Epithelial cell of esophagus (primary cell): Measurements from ENCODE around the gene CEACAM18.
A peak's percentile ranks its signal among the peaks of the same experiment; 100 is the strongest.

Experiments used
- DNase-seq: peaks from one replicate; pipeline ENCODE4 v3.0.0; 2010; ENCODE audit warnings: low read depth
- H3K4me3 ChIP-seq: 2 replicates; pipeline ENCODE4 v1.5.1; 2011; ENCODE audit warnings: mild to moderate bottlenecking, low read length, control low read depth
- TF ChIP-seq, protein P1 (sequence below): IDR thresholded peaks from 2 replicates; pipeline ENCODE4 v1.5.1; 2011; ENCODE audit warnings: low read depth, mild to moderate bottlenecking, low read length, control low read depth, inconsistent platforms; ENCODE audit not compliant: insufficient read depth; ENCODE audit errors: missing control alignments

CEACAM18 gene

DNA sequence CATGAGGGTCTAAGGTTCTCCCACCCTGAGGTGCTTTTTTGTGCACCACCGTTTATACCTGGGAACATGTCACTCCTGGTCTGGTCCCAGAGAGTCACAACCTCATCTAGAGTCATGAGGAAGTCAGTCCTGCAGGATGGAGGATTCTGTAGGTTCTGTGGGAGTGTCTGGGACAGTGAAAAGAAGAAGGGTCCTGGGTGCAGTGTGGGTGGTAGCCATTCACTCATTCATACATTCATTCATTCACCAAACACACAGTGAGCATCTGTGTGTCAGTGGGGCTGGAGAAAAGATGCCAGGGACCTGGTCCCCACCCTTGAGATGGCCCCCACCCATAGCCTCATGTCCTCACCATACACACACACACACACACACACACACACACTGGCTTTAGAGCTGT, 8.7 kb upstream of the CEACAM18 start:
- DNase-seq = no peak
- H3K4me3 ChIP-seq = no peak overlapping the region
- TF ChIP-seq, protein P1, sequence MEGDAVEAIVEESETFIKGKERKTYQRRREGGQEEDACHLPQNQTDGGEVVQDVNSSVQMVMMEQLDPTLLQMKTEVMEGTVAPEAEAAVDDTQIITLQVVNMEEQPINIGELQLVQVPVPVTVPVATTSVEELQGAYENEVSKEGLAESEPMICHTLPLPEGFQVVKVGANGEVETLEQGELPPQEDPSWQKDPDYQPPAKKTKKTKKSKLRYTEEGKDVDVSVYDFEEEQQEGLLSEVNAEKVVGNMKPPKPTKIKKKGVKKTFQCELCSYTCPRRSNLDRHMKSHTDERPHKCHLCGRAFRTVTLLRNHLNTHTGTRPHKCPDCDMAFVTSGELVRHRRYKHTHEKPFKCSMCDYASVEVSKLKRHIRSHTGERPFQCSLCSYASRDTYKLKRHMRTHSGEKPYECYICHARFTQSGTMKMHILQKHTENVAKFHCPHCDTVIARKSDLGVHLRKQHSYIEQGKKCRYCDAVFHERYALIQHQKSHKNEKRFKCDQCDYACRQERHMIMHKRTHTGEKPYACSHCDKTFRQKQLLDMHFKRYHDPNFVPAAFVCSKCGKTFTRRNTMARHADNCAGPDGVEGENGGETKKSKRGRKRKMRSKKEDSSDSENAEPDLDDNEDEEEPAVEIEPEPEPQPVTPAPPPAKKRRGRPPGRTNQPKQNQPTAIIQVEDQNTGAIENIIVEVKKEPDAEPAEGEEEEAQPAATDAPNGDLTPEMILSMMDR = no peak

GRCh38 chr19:51470966-51471365, 7.4 kb upstream of the CEACAM18 start:
- TF ChIP-seq, protein P1 = no peak
- DNase-seq = peak; percentile 10
- H3K4me3 ChIP-seq = no peak overlapping the region

- H3K4me3 ChIP-seq = no peak overlapping the region
- TF ChIP-seq, protein P1 = no peak
- DNase-seq = no peak
Measured at GRCh38 chr19:51471527-51471926, 6.8 kb upstream of the CEACAM18 start.

DNA sequence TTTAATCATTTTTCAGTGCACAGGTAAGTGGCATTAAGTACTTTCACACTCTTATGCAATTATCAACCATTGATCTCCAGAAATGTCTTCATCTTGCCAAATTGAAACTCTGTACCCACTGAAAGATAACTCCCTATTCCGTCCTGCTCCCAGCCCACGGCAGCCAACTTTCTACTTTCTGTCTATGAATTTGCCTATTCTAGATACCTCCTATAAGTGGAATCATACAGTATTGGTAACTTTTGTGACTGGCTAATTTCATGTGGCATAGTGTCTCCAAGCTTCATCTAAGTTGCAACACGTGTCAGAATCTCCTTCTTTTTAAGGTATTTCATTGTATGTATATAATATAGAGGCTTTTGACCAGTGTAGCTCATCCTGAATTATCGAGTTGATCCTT, 5.7 kb upstream of the CEACAM18 start:
- no peak for DNase-seq
- TF ChIP-seq, protein P1 = no peak
- no peak overlapping the region for H3K4me3 ChIP-seq

DNA sequence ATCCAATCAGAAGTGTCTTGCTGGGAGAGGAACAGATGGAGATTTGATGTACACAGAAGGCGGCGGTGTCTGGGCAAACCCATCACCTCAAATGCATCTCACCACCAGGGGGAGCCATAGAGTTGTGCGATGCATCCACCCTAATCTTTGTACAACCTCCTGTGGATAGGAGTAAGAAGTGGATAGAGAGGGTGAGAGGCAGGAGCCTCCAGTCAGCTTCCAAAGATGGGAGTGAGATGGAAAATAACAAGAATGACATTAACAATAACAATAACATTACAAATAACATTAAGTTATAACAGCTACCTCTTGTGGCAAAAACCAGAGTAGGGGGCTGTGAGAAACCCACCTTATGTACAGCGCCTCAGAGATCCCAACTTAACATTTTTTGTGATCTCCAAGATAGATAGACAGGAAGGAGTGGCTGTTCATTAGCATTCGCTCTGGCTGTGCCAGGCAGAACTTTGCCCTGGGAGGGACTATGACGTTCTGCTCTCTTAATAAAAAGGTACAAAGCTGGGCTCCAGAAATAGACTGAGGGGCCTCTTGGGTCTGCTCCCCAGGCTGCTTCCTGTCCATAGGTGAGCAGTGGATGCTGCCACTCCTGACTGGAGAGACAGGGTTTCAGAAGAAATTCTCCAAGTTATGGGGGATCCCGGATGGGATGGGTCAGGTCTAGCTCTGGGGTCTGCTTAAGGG, 5.2 kb upstream of the CEACAM18 start:
- peak; percentile 69 for DNase-seq
- TF ChIP-seq, protein P1 = peak; percentile 77
- H3K4me3 ChIP-seq = no peak overlapping the region

GRCh38 chr19:51476164-51476563, 2.2 kb upstream of the CEACAM18 start:
- TF ChIP-seq, protein P1 = no peak
- no peak overlapping the region for H3K4me3 ChIP-seq
- no peak for DNase-seq

- TF ChIP-seq, protein P1 = no peak
- DNase-seq = no peak
- no peak overlapping the region for H3K4me3 ChIP-seq
Measured at GRCh38 chr19:51477344-51477743, 995 bp upstream of the CEACAM18 start.
